HCT116 (cell line): ENCODE data around the gene KRT17.

Experiments
- CEBPB ChIP-seq: IDR thresholded peaks from 2 replicates; pipeline ENCODE4 v1.6.1; 2012; ENCODE audit warnings: low read depth
- EZH2phosphoT487 ChIP-seq: fragments of 200-600 bp; IDR thresholded peaks from 2 replicates; pipeline ENCODE4 v1.6.1; 2018; ENCODE audit warnings: antibody characterized with exemption, borderline replicate concordance
- FOSL1 ChIP-seq: IDR thresholded peaks from 2 replicates; pipeline ENCODE4 v1.6.1; 2012; ENCODE audit warnings: low read depth
- POLR2A ChIP-seq: IDR thresholded peaks from 2 replicates; pipeline ENCODE4 v1.7.0; 2011; ENCODE audit warnings: borderline replicate concordance; ENCODE audit not compliant: insufficient read depth, insufficient read length; ENCODE audit errors: extremely low read depth
- SRF ChIP-seq: IDR thresholded peaks from 2 replicates; pipeline ENCODE4 v1.6.1; 2012; ENCODE audit warnings: low read depth
- TF ChIP-seq, protein P1 (sequence below), 3 experiments: fragments of 200-600 bp in 1 of 3; sonication (generic) in 1 of 3; IDR thresholded peaks in 2 of 3; conservative IDR thresholded peaks in 1 of 3; 2 replicates each; pipeline ENCODE4 v1.5.1; 2012 to 2017; ENCODE audit warnings: low read depth in 2 of 3, low read length in 2 of 3, antibody characterized with exemption in 1 of 3, borderline replicate concordance in 1 of 3, control low read depth in 1 of 3, mild to moderate bottlenecking in 1 of 3, mixed read lengths in 1 of 3, mixed run types in 1 of 3, moderate library complexity in 1 of 3; ENCODE audit not compliant: insufficient read depth in 1 of 3

DNA sequence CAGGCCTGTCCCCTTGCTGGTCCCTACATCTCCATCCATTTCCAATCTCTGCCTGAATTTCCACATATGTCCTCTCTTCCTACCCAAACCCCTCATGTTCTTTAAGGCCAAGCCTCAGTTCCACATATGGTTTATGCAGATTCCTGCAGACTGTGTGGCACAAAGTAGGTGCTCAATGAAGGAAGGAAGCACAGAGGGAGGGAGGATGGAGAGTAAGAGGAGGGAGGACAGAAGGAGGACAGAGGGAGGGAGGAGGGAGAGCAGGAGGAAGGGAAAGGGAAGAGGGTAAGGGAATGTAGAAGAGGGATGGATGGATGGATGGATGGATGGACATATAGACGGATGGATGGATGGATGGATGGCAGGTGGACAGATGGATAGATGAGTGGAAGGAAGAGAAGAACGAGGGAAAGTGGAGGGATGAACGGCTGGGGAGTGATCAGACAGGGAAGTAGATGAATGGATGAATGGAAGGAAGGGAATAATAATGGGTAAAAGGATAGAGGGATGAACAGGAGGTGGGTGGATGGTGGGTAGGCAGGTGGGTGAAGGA, 29.9 kb downstream of the KRT17 start:
- TF ChIP-seq CEBPB, result no peak
- TF ChIP-seq, protein P1, sequence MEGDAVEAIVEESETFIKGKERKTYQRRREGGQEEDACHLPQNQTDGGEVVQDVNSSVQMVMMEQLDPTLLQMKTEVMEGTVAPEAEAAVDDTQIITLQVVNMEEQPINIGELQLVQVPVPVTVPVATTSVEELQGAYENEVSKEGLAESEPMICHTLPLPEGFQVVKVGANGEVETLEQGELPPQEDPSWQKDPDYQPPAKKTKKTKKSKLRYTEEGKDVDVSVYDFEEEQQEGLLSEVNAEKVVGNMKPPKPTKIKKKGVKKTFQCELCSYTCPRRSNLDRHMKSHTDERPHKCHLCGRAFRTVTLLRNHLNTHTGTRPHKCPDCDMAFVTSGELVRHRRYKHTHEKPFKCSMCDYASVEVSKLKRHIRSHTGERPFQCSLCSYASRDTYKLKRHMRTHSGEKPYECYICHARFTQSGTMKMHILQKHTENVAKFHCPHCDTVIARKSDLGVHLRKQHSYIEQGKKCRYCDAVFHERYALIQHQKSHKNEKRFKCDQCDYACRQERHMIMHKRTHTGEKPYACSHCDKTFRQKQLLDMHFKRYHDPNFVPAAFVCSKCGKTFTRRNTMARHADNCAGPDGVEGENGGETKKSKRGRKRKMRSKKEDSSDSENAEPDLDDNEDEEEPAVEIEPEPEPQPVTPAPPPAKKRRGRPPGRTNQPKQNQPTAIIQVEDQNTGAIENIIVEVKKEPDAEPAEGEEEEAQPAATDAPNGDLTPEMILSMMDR (IDR thresholded peaks at IDR 0.05 in 2 of 3, conservative IDR thresholded peaks at IDR 0.05 in 1 of 3; ENCODE audit: borderline replicate concordance in 1 of 3, insufficient read depth in 1 of 3, low read depth in 2 of 3, low read length in 2 of 3), result no peak
- TF ChIP-seq POLR2A, result no peak
- TF ChIP-seq SRF, result no peak
- TF ChIP-seq EZH2phosphoT487, result no peak
- no peak for TF ChIP-seq FOSL1
